Islet precursor cell (in vitro differentiated cells): ENCODE results near the gene TLE3.
"Not testable (repeated sequence)": the region's sequence is repeated elsewhere in the genome, so short reads cannot be mapped to it uniquely, and the experiment has no call there.

Experiments
- DNase-seq: peaks from one replicate; pipeline ENCODE4 v3.0.0-alpha.2; 2018

The TLE3 gene

DNA sequence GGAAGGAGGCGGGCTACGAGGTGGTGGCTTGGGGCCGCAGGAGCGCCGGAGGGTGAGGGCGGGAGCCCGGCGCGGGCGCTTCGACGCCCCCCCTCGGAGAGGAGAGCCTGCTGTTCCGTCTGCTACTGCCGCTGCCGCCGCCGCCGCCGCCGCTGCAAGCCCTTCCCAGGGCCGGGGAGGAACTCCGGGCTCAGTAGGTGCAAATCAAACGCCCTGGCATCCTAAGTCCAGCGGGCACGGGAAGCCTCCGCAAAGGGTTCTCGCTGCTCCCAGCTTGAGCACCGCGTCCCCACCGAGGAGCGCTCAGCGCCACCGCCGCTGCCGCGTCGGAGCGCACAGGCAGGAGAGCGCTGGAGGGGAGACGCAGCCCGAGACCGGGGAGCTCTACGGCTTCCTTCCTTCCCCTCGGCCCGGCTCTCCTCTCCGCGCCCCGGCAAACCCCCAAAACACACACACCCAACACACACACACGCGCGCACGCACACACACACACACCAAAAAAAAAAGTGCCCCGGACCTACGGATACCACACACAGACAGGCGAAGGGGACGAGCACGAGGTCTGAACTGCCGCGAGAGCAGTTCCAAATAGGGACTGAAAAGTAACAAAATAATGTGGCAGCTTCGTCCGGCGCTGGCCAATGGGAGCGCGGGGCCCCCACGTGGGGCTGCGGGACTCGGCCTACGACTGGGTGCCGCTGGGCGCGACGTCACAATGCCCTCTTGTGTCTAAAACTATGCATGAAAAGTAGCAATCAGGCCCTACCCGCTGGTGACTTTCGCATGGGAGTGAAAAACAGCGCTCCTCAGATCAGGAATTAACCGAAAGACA, at the start of gene TLE3:
TSS of gene TLE3 (minus strand) at position 597 of the 832 bp plus-strand sequence. CDS start 1,119 bp downstream, outside the sequence.
- peak; percentile 99 for DNase-seq

DNA sequence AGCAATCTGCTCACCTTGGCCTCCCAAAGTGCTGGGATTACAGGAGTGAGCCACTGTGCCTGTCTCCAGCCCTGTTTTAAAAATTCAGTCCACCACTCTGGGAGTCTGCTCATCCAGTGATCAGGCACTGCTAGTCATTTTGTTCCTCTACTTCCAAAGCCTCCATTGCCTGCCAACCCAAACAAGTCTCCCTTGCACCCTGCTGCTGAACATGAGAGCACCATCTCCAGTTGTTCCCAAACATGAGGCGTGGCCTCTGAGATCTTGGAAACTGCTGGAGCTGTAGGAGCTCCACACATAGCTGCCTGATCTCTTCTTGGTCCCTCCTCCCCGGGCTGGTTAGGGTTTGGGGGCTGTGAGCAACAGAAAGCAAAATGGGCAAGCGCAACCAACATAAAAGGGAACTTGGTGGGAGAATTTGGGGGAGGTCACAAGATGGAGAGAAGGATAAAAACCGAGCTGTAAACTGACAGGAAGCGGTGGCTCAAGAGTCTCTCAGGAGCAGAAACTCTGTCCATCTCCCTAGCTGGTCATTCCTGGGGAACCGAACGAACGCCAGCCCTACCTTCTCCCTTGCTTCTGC, 49.6 kb upstream of the TLE3 start:
- DNase-seq, result no peak

DNA sequence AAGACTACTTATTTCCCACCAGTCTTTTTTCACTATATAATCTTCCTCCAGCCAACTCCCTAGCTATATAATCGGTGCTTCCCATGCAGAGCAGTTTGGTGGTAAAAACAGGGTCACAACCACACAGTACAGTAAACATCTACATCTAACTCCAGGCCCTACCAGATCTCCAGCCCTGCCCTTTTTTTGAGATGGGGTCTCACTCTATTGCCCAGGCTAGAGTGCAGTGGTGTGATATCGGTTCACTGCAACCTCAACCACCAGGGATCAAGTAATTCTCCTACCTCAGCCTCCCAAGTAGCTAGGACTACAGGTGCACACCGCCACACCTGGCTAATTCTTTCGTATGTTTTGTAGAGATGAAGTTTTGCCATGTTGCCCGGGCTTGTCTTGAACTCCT, 49.1 kb upstream of the TLE3 start:
- DNase-seq, result no peak

DNA sequence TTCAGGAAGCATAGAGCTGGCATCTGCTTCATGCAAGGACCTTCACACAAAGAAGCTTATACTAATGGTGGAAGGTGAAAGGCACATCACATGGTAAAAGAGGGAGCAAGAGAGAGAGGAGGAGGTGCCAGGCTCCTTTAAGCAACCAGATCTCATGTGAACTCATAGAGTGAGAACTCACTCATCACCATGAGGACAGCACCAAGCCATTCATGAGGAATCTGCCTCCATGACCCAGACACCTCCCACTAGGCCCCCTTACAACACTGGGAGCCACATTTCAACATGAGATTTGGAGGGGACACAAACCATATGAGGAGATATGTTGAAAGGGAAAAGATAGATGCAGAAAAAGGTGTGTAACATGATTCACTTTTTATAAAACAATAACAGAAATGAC, 48.4 kb upstream of the TLE3 start:
- no peak for DNase-seq

DNA sequence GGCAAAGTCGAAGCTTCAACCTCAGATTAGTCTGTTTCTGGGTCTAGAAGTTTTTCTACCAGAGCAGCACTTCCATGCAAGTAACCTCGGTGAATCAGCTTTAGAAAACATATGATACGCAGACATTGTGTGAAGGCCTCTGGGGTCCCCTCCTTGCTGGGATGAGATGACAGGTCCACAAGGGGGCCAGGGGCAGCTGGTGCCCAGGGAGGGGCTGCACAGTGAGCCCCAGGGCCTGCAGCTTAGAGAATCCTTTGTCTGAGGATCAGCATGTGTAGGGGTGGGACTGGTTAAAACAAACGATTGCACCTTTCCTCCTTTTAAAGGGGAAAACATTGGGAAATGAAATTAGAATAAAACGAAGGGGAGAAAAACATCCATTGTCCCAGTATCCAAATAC, 47.5 kb upstream of the TLE3 start:
- DNase-seq, result no peak

DNA sequence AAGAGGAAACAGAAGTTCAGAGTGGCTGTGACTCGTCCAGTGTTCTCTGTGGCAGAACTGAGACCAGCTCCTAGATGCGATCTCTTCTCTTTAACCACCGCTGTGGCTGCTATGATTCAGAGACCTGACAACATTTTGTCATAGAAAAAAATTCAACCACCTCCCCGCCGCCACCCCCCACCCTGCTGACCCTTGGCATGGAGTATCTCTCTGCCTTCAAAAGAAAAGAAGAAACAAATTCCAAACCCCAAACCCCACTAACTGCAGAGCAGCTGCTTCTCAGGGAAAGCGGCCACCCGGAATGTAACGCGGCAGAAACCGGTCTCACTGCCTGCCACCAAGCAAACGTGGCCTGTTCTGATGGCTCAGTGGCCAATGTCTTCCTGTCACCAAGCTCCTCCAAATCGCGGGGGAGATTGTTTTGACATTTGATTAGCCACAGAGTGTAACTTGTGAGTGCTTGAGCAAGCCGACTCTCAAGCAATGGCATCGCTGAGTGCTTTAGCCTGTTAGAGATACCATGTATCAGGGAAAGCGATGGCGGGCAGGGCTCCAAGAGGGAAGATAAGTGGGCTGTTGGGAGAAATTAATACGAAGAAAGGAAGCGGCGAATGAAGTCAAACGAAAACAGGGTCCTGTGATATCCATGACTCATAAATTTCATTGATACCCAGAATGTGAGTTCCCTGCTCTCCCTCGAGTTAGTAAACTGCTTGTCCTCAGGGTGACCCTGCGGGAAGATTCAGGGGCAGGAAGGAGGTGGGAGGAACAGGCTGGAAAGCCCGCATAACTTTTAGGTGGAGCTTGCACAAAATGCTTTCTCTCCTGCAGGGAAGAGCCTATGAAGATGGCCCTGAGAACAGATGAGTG, 44.8 kb upstream of the TLE3 start:
- no peak for DNase-seq

DNA sequence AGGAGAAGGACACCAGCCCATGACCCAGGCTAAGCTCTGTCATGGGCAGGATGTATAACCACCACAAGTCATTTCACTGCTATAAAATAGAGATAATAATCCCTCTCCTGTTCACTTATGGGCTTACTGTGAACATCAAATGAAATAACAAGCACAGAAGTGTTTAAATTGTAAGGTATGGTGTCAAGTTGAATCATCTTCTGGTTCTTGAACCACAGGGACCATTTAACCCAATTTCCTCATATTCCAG, 44.3 kb upstream of the TLE3 start:
- DNase-seq, result no peak

DNA sequence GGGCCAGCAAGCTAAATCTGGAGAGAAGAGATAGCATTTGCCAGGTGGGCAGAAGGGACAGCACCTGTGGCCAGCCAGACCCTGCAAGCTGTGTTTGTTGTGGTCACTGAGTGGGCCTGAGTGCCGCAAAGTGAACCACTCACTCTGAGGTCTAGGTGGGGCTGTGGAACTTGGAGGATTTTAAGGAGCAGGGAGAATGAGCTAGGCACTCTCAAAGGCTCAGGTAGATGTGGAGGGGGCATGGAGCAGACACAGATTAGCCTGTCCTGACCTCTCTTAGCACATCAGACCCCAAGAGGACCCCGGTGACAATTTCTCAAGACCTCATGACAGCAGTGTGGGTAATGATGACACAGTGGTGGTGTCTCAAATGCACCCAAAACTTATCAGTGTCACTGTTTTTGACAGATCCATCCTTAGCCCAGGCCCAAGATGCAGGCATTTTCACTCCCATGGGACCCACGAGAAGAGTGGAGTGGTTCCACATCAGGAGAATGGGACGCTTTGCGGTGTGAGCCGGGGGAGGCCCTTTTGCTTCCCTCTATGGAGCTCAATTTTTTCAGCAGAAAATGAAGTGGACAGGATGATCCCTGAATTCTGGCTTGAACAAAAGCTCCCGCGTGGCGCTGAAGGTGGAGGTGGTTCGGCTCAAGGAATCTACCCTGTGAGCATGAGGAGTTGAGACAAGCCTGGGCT, 43.8 kb upstream of the TLE3 start:
- no peak for DNase-seq

DNA sequence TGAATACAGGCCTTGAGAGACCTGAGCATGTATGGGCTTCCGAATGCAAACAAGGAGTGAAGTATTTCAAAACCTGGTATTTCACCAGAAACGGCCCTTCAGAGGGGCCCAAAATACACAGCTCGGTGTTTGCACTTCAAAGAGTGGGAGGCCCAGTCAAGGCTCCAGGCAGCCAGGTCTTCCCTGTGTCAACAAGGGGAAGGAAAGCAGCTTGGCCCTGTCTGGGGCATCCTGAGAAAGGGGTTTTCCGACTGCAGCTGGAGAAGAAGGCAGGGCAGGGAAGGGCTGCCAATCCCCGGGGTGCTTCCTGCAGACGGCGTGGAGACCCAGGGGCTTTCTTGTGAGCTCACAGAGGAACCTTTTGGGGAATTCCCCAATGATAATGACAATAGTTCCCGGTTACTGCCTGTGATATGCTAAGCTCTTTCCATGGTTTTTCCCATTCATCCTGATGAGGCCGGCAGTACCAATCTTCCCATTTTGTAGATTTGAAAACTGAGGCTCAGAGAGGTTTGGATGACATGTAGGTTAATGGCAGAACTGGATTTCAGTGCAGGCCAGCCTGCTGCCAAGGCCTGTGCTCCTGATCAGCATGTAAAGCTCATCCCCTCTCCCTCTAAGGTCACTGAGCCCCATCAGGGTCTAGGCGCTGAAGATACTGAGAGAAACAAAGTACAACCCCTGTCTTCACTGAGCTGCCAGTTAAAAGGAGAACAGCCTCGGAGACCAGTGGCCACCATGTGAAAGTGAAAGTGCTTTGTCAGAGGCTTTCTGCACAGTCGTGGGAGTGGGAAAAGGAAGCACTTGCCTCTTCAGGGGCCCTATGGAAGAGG, 43.0 kb upstream of the TLE3 start:
- DNase-seq, result no peak

DNA sequence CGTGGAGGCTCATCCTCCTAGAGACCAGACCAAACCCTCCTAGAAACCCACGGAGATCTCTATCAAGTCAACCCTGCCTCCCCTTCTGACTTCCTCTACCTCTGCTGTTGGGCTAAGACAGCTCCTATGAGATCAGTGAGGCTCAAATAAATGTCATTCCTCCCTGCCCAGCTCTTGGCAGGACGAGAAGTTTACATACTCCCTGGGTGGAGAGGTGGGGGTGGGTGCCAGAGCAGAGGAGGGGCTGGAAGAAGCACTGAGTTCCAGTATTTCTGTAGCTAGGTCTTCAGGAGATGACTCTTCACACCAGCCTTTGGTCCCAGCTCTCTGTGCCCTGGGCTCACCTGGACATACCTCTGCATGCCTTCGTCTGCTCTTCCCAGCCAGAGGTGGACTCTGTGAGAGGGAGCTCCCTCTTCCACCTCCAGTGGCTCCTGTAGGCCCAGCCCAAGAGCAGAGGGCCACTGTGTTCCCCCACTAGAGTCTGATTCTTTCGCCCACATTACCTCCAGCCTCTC, 42.4 kb upstream of the TLE3 start:
- DNase-seq, result no peak

DNA sequence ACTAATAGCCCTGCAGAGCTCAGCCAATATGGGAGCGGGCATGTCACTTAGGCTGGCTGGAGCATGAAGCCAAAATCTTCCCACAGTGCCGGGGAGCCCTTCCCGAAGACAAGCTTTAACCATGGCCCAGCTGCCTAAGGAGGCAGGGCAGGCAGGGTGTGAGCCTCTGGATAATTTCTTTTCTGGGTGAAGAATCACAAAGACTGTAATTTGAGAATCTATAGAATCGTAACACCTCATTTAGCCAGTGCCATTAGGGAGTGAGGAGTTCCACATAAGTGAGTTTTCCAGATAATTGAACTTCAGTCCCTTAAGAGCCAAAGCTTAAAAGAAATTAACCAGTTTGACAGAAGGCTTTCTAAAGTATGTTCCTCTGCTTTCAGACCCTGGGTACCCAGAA, 40.2 kb upstream of the TLE3 start:
- DNase-seq, result no peak

DNA sequence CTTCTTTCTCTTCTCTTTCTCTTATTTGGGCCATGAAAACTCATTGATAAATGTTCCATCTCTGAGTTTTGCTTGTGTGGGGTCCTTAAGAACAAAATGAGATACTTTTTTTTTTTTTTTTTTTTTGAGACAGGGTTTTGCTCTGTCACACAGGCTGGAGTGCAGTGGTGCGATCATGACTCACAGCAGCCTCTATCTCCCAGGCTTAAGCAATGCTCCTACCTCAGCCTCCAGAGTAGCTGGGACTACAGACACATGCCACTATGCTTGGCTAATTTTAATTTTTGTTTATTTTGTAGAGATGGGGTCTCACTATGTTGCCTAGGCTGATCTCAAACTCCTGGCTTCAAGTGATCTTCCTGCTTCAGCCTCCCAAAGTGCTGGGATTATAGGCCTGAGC, 39.3 kb upstream of the TLE3 start:
- not testable (repeated sequence) for DNase-seq

DNA sequence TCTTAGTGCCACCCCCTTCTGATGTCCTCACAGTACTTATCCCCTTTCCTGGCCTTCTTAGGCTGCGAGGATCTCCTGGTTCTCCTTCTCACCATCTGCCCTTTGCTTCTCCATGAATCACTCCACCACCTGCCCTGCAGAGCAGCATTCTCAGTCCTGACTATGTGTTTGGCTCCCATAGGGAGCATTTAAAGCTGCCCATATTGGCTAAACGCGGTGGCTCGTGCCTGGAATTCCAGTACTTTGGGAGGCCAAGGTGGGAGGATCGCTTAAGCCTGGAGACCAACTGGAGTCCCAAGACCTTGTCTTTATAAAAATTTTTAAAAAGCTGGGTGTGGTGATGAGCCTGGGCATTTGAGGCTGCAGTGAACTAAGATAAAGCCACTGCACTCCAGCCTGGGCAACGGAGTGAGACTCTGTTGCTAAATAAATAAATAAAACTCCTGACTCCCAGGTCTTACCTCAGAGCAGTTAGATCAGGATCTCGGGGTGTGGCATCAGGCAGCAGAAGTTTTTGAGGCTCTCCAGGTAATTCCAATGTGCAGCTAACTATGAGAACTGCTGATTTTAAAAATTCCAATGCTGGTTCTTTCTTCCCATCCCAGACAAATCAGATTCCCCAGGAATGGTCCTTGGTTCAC, 36.2 kb upstream of the TLE3 start:
- DNase-seq, result no peak

DNA sequence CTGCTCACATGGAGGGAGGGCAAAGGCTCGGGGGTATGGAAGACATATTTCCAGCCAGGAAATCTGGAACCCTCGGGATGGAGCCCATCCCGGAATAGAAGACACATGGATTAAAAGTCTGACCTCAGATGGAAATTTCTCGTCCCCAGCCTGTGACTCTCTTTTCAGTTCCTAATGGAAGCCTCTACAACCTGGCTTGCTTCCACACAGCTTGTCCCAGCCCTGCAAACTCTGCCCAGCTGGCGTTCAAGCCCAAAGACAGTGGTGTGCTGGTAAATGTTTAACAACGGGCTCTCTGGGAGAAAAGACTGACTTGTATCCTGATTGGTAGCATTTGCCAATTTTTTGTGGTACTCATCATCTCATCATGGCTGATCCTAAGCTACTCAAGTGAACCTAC, 35.6 kb upstream of the TLE3 start:
- DNase-seq, result no peak

DNA sequence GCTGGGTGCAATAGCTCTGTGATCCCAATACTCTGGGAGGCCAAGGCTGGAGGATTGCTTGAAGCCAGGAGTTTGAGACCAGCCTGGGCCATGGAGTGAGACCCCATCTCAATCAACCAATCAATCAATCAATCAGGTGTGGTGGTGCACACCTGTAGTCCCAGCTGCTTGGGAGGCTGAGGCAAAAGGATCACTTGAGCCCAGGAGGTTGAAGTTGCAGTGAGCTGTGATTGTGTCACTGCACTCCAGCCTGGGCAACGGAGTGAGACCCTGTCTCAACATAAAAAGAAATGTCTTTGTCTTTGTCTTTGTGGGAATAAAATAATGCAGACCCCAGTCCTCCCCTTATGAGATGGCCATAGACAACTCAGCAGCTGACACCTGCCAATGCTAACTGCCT, 34.9 kb upstream of the TLE3 start:
- no peak for DNase-seq

DNA sequence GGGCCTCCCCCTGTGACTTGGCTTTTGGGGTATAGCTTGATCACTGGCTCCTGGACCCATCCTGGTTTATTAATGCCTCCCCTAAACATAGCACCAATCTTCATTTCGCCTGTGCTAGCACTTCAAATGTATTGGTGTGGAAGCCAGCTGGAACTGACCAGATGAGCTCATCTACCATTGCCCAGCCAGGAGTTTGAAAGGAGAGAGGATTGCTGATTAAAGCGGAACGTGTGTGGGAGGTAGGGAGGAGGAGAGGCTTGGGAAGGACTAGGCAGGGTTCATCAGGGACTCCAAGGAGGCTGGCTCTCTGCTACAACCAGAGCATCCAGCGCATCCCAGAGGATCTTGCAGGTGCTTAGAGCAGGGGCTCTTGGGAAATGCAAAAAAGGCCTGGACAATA, 34.4 kb upstream of the TLE3 start:
- DNase-seq, result no peak

DNA sequence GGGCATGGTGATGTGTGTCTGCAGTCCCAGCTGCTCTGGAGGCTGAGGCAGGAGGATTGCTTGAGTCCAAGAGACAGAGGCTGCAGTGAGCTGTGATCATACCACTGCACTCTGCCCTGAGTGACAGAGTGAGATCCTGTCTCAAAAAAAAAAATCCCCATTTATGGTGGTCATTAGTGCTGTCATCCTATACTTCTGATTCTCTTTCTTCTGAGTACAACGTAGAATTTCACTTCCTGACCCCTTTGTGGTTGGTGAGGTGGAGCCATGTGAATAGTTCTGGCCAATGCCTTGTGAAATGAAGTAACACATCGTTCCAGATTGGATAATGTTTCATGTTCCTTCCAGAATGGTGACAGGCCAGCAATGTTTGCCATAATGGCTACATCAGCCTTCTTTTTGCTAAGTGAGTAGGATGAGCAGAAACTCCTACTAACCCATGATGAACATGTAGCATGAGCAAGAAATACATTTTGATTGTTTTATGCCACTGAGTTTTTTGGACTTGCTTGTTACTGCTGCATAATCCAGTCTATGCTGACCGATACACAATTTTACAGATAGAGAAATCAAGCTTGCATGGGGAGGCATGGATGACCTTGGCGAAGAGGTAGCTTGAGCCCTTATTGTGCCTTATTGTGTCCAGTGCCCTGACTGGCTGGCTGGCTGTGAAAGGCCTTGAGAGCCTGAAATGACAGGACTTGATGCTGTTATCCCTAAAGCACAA, 30.9 kb upstream of the TLE3 start:
- no peak for DNase-seq

DNA sequence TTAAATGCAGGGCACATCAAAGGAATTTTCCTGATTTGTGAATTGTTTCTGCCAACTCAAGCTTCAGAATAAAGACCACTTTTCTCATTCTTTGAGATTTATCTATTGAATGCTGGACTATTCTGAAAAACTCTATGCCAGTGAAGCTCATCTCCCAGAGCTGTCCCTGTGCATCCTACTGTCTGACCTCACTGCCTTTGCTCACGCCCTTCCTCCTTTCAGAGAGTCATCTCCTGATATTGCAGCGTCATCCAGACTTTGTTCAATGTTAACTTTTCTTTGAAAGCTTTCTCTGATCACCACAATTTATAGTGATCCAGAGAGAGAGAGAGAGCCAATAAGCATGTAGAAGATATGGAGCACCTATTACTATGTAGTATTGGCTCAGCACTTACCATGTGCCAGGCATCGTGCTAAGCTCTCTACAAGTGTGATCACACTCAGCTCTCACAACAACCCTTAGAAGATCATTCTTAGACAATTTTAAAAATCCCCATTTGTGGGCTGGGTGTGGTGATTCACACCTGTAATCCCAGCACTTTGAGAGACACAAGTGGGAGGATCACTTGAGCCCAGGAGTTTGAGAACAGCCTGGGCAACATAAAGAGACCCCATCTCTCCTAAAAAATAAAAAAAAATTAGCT, 30.2 kb upstream of the TLE3 start:
- no peak for DNase-seq

DNA sequence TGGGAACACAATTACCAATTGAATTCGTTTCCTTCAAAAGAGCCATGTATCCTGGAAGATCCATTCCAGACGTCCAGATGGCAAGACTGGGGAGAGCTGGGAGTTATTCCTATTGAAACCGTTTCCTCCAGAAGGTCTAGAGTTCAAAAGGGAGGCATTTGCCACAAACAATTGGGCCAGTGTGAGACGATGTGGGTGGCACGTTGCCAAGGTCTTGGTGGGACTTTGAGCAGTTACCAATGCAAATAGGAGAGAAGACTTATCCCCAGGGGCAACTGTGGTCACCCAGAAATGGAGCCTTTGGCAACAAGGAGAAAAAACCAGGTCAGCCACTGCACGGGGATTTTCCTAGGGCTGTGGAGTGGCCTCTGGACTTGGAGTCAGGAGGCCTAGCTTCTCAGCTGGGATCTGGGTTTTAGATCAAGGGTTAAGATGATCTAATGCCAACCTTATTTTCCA, 29.6 kb upstream of the TLE3 start:
- no peak for DNase-seq

DNA sequence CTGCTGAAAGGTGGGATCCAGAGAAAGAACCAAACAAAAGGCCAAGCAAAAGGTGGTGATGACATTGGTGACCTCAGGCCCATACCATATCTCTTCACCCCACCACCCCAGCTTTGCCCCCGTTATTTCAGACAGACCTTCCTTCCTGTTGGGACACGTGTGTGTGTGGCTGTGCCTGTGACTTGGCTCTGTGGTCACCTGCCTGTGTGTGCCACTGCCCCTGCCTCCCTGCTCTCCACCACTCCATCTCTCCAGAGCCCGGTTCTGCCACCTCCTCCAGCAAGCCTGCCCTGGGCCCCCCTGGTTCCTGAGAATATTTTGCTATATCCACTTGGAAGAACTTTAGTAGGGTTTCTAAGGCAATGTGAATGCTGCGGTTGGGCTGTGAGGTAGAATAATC, 28.6 kb upstream of the TLE3 start:
- no peak for DNase-seq
